ENCODE data around the gene AP1B1. TPM values are rescaled to one million over a fixed set of nuclear protein-coding genes. Genes with fewer than 3 reads are reported as not detected.

Gene AP1B1
- total RNA-seq, 1 donor = 215 TPM

GRCh38 chr22:29334696-29335344 lies 53.5 kb downstream of the AP1B1 start:
- DNase-seq (ENCODE audit: low read depth in 2 of 3, low spot score in 2 of 3) = no peak

DNA sequence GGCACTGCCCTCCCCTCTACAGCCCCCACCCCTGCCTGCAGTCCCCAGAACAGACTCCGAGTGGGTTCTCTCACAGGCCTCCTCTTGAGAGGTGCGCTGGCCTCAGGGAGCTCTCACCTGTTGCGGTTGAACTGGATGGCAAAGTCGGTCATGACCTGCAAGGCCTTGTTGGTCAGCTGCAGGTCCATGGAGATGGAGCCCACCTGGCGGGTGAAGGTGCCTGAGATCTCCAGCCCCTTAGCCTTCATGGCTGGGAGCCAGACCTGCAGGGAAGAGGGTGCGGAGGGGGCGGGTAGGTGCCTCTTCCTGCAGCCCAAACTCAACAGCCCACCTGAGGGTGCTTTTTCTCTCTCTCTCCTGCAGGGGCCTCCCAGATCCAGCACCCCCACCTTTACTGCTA lies 54.2 kb downstream of the AP1B1 start:
- no peak for DNase-seq (ENCODE audit: low read depth in 2 of 3, low spot score in 2 of 3)

DNA sequence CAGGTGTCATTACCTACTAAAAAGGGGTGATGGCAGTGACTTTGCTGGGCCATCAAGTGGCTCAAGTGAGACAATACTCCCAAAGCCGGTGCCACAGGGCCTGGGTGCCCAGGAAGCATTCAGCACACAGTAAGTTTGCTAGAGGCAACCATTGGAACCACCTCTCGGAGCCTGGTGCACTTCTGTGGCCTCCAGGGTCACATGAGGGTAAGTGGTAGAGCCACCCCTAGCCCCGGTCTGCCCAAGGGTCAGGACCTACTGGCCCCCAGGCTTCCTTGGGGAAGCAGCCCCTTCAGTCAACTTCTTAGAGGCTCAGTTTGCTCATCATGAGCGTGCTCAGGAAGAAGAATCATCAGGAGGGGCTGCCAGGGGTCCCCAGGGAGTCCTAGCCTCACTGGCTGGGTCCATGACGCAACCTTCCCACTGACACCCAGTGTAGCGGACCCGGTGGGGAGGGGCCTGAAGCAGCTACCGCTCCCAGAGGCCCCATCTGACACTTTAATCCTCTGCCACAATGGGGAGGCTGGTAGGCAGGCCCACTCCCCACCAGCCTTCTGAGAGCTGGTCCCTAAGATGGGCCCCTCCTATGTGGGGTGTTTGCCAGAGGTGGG lies 55.4 kb downstream of the AP1B1 start:
- DNase-seq (ENCODE audit: low read depth in 2 of 3, low spot score in 2 of 3) = no peak

GRCh38 chr22:29331658-29332300 lies 56.6 kb downstream of the AP1B1 start:
- DNase-seq (ENCODE audit: low read depth in 2 of 3, low spot score in 2 of 3) = no peak

DNA sequence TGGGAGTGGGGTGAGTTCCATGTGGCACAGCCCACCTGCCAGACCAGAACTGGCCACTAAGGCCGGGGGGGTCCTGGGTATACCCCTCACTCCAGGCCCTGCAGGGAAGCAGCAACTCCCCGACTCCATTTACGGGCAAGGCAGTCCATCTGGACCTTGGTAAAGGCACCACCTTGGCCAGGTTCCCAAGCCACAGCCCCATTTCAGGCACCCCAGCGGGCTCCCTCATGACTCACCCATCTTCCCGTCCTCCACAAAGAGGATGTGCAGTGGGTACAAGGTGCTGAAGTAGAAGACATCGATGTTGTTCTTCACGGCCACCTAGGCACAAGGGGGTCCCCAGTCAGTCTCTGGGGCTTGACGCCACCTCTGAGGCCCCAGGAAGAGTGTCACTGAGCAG lies 57.2 kb downstream of the AP1B1 start:
- DNase-seq (ENCODE audit: low read depth in 2 of 3, low spot score in 2 of 3) = no peak

DNA sequence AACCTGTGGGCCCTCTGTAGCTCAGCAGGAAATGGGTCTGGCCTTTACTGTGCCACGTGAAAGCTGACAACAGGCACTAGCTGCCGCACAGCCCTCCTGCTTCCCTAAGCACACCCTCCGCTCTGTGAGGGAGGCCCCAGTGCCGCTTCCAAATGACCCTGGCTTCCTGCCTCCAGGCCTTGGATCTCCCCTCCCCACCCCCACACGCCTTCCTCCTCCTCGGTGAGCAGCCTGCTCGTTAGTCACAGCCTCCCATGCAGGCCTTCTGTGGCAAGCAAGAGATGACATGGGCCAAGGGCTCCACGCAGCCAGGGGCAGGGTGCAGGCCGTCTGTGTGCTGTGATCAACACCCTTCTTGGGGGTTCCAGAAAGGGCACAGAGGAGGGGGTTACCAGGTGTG lies 57.6 kb downstream of the AP1B1 start:
- no peak for DNase-seq (ENCODE audit: low read depth in 2 of 3, low spot score in 2 of 3)

DNA sequence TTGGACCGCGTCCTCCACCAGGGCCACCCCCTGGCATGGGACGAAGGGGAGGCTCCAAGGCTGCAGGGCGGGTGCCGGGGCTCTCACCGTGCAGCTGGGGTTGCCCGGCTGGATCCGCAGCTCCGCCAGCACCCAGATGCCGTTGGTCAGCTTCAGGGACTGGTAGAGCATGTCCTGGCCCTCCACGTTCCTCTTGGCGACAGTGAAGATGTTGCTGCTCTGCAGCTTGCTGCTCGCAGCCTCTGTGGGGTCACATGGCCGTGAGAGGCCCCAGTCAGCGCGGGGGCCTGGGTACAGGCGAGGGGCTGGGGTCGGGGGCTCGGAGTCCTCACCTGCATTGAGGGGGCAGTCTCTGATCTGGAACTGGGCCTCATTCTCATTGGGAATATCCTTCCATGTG lies 58.1 kb downstream of the AP1B1 start:
- DNase-seq (ENCODE audit: low read depth in 2 of 3, low spot score in 2 of 3) = no peak

DNA sequence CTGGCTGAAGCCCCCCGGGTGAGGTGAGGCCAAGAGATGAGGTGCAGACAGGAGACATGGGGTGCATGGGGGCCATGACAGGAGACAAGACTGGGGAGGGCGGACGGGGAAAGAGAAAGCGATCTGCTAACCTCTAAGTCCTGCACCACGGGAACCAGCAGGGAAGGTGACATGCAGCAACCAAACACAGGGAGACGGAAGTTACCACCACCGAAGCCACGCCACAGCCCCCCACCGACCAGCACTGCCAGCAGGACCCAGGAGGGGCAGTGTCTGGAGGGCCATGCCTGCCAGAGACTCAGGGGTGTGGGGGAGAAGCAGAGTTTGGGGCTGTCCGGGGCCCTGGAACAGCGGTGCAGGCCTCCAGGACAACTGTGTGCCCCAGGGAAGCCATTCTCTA lies 58.8 kb downstream of the AP1B1 start:
- no peak for DNase-seq (ENCODE audit: low read depth in 2 of 3, low spot score in 2 of 3)

DNA sequence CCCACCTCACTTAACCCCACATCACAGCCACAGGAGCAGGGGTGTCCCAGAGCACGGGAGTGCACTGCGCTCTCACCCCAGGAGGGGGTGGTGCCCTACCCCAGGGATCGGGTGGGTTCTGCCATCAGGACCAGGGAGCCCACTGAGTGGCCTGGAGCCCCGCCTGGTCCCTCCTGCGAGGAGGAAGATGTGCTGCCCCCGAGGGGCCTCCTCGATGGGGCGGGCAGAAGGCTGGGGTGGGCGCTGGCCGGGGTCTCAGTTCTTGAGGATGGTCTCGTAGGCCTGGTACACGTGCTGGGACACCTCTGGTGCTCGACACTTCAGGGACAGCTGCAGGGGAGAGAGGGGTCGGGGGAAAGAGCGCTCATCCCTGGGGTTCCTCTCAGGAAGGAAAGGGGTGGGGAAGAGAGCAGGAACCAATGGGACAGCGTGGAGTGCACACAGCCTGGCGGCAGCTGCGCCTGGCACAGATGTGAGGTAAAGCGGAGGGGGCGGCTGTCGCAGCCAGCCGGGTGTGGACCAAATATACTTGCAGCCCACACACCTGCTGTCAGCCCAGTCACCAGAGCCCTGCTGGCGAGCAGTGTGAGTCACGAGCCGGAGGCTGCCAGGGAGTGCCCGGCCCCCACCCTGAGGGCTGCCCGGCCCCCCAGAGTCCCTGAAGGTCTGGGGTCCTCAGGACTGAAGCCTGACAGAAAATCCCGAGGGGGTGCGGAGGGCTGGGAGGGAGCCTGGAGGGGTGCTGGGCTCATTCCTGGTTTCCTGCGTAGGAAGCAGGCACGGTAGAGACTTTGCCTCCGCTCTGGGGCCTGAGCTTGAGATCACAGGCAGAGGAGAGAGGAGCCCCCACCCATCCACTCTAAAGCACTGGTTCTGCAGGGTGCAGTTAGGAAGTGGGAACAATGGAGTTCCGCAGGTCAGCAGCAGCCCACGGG lies 59.5 kb downstream of the AP1B1 start:
- DNase-seq (ENCODE audit: low read depth in 2 of 3, low spot score in 2 of 3) = no peak

DNA sequence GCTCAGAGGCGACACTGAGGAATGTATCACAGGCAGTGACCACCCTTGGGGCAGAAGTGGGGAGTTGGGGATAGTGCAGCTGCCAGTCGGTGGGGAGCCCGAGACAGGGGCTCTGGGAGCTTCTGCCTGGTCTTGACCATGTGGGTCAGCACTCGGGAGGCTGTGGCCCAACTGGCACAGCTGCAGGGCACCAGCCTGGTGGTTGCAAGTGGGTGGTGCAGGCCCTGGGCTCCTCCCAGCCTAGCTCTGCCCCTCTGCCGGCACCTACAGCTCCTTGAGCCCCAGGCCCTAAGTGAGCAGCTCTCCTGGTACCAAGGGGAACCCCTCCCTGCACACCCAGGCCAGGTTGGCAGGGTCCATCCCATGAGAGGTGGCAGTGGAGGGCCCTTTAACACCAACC lies 60.3 kb downstream of the AP1B1 start:
- no peak for DNase-seq (ENCODE audit: low read depth in 2 of 3, low spot score in 2 of 3)

GRCh38 chr22:29327089-29327764 lies 61.1 kb downstream of the AP1B1 start:
- no peak for DNase-seq (ENCODE audit: low read depth in 2 of 3, low spot score in 2 of 3)

DNA sequence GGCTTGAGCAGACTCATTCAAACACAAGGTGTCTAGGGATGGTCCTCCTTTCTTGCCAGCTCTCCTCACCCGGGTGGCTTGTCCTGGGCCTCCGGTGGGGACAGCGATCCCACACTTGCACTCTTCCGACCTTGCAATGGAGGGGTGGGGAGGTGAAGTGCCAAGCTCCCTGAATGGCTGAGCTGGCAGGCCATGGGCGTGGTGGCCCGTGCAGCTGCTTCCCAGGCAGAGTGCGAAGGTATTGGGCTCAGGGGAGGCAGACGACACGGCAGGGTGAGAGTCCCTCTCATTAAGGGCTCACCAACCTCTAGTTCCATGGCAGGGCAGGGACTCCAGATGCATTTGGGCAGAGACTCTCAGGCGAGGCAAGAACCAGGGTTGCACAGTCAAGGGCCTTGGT lies 61.9 kb downstream of the AP1B1 start:
- no peak for DNase-seq (ENCODE audit: low read depth in 2 of 3, low spot score in 2 of 3)

- no peak for DNase-seq (ENCODE audit: low read depth in 2 of 3, low spot score in 2 of 3)
These were observed 62.5 kb downstream of the AP1B1 start for GRCh38 chr22:29325785-29326315.

DNA sequence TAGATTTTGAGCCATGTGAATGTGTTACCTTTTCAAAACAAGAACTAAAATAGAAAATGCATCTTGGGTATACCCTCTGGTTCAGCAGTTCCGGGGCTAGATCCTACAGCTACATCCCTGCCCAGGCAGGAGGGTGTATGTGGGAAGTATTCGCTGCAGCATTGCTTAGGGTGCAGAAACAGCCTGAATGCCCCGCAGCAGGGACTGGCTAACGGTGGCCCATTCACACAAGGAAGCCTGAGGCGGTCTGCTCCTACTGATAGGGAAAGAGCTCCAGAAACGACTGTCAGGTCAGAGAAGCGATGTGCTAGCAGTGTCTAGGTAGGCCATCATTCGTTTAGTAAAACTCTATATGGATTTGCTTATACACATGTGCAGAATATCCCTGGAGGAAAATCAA lies 63.0 kb downstream of the AP1B1 start:
- no peak for DNase-seq (ENCODE audit: low read depth in 2 of 3, low spot score in 2 of 3)

DNA sequence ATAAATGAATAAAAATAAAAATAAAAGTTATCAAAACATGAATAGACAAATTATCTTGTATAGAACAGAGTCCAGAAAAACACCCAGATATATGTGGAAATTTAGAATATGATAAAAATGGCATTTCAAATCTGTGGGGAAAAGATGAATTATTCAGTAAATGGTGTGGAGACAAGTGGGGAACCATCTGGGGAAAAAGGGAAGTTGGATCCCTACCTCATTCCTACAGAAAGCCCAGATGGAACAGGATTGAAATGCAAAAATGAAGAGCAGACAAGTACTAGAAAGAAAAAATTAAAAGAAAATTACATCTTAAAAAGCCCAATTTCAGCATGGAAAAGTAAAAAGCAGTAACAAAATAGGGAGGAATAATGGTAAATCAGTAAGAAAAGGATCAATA lies 64.7 kb downstream of the AP1B1 start:
- no peak for DNase-seq (ENCODE audit: low read depth in 2 of 3, low spot score in 2 of 3)

- peak in 1 of 3 donors; percentile 36 for DNase-seq (ENCODE audit: low read depth in 2 of 3, low spot score in 2 of 3)
These were observed 67.8 kb downstream of the AP1B1 start for GRCh38 chr22:29320546-29320945.

- no peak for DNase-seq (ENCODE audit: low read depth in 2 of 3, low spot score in 2 of 3)
These were observed 69.3 kb downstream of the AP1B1 start for GRCh38 chr22:29319072-29319471.

- no peak for DNase-seq (ENCODE audit: low read depth in 2 of 3, low spot score in 2 of 3)
These were observed 70.4 kb downstream of the AP1B1 start for GRCh38 chr22:29317827-29318454.

DNA sequence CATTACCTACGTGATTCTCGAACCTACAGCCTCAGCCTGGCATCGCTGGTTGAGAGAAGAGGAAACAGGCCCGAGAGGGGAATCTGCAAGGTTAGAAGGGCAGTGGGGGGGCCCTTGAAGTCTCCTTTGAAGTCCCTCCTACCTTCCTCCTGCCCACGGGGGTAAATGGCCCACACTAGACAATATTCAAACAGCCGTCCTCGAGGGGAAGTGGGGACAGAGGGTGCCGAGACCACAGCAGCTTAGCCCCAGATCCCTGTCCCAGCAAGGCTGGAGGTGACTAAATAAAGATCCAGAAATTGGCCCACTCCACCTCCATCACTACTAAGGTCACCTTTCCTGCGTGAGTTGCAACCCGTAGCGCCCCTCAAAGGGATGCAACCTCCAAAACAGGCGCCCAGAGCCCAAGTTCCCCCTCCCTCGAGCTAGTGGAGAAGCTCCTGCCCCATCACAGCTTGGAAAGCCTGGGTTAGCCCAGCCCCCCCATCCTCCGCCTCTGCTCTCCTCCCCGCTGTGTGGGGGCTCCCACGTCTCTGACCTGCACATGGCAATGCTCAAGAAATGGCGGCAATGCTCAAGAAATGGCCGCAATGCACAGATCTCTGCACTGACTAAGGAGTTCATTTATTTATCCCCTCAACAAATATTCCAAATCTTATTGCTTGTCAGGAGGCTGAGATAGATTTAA lies 72.1 kb downstream of the AP1B1 start:
- no peak for DNase-seq (ENCODE audit: low read depth in 2 of 3, low spot score in 2 of 3)

Data from hematopoietic multipotent progenitor cell (in vitro differentiated cells).